HEK293T (cell line): ENCODE results near the gene RPLP2.

ENCODE experiments used
- ARNT ChIP-seq: fragments of 450-650 bp; IDR thresholded peaks from 2 replicates; pipeline ENCODE4 v1.6.1; 2017; ENCODE audit warnings: mild to moderate bottlenecking
- BHLHE40 ChIP-seq: fragments of 450-650 bp; IDR thresholded peaks from 2 replicates; pipeline ENCODE4 v1.6.1; 2016; ENCODE audit warnings: mild to moderate bottlenecking, moderate library complexity, borderline replicate concordance
- CTBP1 ChIP-seq: fragments of 450-650 bp; IDR thresholded peaks from 2 replicates; pipeline ENCODE4 v1.6.1; 2016; ENCODE audit warnings: borderline replicate concordance
- ELF4 ChIP-seq: fragments of 450-650 bp; IDR thresholded peaks from 2 replicates; pipeline ENCODE4 v1.6.1; 2017; ENCODE audit warnings: antibody characterized with exemption
- FOXK2 ChIP-seq: fragments of 450-650 bp; IDR thresholded peaks from 2 replicates; pipeline ENCODE4 v1.6.1; 2016; ENCODE audit warnings: mild to moderate bottlenecking
- FOXM1 ChIP-seq: fragments of 450-650 bp; IDR thresholded peaks from 2 replicates; pipeline ENCODE4 v1.6.1; 2017; ENCODE audit warnings: mild to moderate bottlenecking, borderline replicate concordance
- PKNOX1 ChIP-seq: fragments of 450-650 bp; IDR thresholded peaks from 2 replicates; pipeline ENCODE4 v1.6.1; 2016
- SP1 ChIP-seq: fragments of 450-650 bp; IDR thresholded peaks from 2 replicates; pipeline ENCODE4 v1.6.1; 2017

- no peak for TF ChIP-seq CTBP1
- no peak for TF ChIP-seq BHLHE40
- TF ChIP-seq ELF4: no peak
- TF ChIP-seq ARNT: no peak
- no peak for TF ChIP-seq FOXM1
- TF ChIP-seq PKNOX1: no peak
- no peak for TF ChIP-seq FOXK2
- TF ChIP-seq SP1: no peak
Measured at GRCh38 chr11:847876-848275, 38.1 kb downstream of the RPLP2 start.
